ENCODE data around the gene ZCCHC8.
A peak's percentile ranks its signal among the peaks of the same experiment; 100 is the strongest.
"Not testable (repeated sequence)": the region's sequence is repeated elsewhere in the genome, so short reads cannot be mapped to it uniquely, and the experiment has no call there.

The ZCCHC8 gene

GRCh38 chr12:122513028-122513427, 12.3 kb upstream of the ZCCHC8 start:
- not testable (repeated sequence) for DNase-seq (ENCODE audit: low read depth in 2 of 3, low spot score in 2 of 3)

GRCh38 chr12:122508163-122508562, 7.4 kb upstream of the ZCCHC8 start:
- no peak for DNase-seq (ENCODE audit: low read depth in 2 of 3, low spot score in 2 of 3)

- DNase-seq (ENCODE audit: low read depth in 2 of 3, low spot score in 2 of 3) = no peak
Measured at GRCh38 chr12:122506393-122506938, 5.7 kb upstream of the ZCCHC8 start.

- DNase-seq (ENCODE audit: low read depth in 2 of 3, low spot score in 2 of 3) = no peak
Measured at GRCh38 chr12:122505419-122506051, 4.8 kb upstream of the ZCCHC8 start.

GRCh38 chr12:122503783-122504590, 3.3 kb upstream of the ZCCHC8 start:
- DNase-seq (ENCODE audit: low read depth in 2 of 3, low spot score in 2 of 3) = no peak

GRCh38 chr12:122503147-122503751, 2.5 kb upstream of the ZCCHC8 start:
- no peak for DNase-seq (ENCODE audit: low read depth in 2 of 3, low spot score in 2 of 3)

GRCh38 chr12:122501489-122501989, 807 bp upstream of the ZCCHC8 start:
- DNase-seq (ENCODE audit: low read depth in 2 of 3, low spot score in 2 of 3) = no peak

- peak in 2 of 3 experiments; percentile 22 to 33 for DNase-seq (ENCODE audit: low read depth in 2 of 3, low spot score in 2 of 3)
Measured at GRCh38 chr12:122499991-122500684, 594 bp downstream of the ZCCHC8 start.

GRCh38 chr12:122495258-122495657, 5.5 kb downstream of the ZCCHC8 start:
- no peak for DNase-seq (ENCODE audit: low read depth in 2 of 3, low spot score in 2 of 3)

GRCh38 chr12:122493222-122493621, 7.5 kb downstream of the ZCCHC8 start:
- not testable (repeated sequence) for DNase-seq (ENCODE audit: low read depth in 2 of 3, low spot score in 2 of 3)

- DNase-seq (ENCODE audit: low read depth in 2 of 3, low spot score in 2 of 3) = no peak
Measured at GRCh38 chr12:122491991-122492390, 8.7 kb downstream of the ZCCHC8 start.

- no peak for DNase-seq (ENCODE audit: low read depth in 2 of 3, low spot score in 2 of 3)
Measured at GRCh38 chr12:122489038-122489437, 11.7 kb downstream of the ZCCHC8 start.

GRCh38 chr12:122487807-122488206, 12.9 kb downstream of the ZCCHC8 start:
- DNase-seq (ENCODE audit: low read depth in 2 of 3, low spot score in 2 of 3) = not testable (repeated sequence)

GRCh38 chr12:122486805-122487426, 13.8 kb downstream of the ZCCHC8 start:
- no peak for DNase-seq (ENCODE audit: low read depth in 2 of 3, low spot score in 2 of 3)

- not testable (repeated sequence) for DNase-seq (ENCODE audit: low read depth in 2 of 3, low spot score in 2 of 3)
Measured at GRCh38 chr12:122486360-122486759, 14.4 kb downstream of the ZCCHC8 start.

- DNase-seq (ENCODE audit: low read depth in 2 of 3, low spot score in 2 of 3) = not testable (repeated sequence)
Measured at GRCh38 chr12:122484385-122484784, 16.3 kb downstream of the ZCCHC8 start.

GRCh38 chr12:122483969-122484368, 16.8 kb downstream of the ZCCHC8 start:
- no peak for DNase-seq (ENCODE audit: low read depth in 2 of 3, low spot score in 2 of 3)

- no peak for DNase-seq (ENCODE audit: low read depth in 2 of 3, low spot score in 2 of 3)
Measured at GRCh38 chr12:122481861-122482260, 18.9 kb downstream of the ZCCHC8 start.

GRCh38 chr12:122480753-122481152, 20.0 kb downstream of the ZCCHC8 start:
- DNase-seq (ENCODE audit: low read depth in 2 of 3, low spot score in 2 of 3) = no peak

- no peak for DNase-seq (ENCODE audit: low read depth in 2 of 3, low spot score in 2 of 3)
Measured at GRCh38 chr12:122474324-122474716, 26.4 kb downstream of the ZCCHC8 start.
